ENCODE data around the gene CCDC34.

DNA sequence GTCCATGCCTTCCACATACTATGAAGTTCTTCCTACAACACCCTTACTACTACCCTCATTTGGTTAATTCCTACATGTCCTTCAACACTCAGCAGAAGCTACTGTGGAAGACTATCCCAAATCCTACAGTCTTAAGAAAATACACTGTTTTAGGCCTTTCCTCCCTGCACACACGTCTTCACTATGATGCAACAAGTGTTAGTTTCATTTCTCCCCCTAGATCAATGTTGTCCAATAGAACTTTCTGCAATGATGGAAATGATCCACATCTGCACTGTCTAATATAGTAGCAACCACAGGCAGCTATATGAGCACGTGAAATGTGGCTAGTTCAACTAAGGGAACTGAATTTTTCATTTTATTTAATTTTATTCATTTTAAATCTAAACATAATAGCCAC lies 46.7 kb upstream of the CCDC34 start:
- TF ChIP-seq, protein P1, sequence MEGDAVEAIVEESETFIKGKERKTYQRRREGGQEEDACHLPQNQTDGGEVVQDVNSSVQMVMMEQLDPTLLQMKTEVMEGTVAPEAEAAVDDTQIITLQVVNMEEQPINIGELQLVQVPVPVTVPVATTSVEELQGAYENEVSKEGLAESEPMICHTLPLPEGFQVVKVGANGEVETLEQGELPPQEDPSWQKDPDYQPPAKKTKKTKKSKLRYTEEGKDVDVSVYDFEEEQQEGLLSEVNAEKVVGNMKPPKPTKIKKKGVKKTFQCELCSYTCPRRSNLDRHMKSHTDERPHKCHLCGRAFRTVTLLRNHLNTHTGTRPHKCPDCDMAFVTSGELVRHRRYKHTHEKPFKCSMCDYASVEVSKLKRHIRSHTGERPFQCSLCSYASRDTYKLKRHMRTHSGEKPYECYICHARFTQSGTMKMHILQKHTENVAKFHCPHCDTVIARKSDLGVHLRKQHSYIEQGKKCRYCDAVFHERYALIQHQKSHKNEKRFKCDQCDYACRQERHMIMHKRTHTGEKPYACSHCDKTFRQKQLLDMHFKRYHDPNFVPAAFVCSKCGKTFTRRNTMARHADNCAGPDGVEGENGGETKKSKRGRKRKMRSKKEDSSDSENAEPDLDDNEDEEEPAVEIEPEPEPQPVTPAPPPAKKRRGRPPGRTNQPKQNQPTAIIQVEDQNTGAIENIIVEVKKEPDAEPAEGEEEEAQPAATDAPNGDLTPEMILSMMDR (conservative IDR thresholded peaks at IDR 0.05; ENCODE audit: low read length) = no peak
- TF ChIP-seq EZH2phosphoT487 (IDR thresholded peaks at IDR 0.05; ENCODE audit: borderline replicate concordance, low read depth, low read length) = no peak

Measured in OCI-LY7 (cell line).